ENCODE results near the gene FGF14.

The FGF14 gene

DNA sequence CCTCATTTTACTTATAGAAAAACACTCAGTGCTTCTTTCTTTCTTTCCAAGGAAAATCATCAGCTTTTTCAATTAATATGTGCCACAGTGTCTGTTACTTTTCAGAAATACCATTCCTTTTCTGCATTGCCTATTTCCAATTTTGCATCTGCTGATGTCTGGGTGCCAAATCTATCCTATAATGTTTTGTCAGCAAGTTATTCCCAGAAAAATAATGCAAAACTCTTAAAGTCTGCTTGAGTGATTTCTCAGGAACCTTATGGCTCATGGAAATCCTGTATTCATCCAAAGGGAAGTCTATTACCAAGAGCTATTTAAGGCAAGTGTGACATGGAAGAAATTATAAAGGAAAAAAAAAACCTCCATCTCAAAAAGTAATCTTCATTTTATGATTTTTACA lies 224.4 kb downstream of the FGF14 start:
- DNase-seq (ENCODE audit: low spot score) (no peak), ATAC-seq (ENCODE audit: low read depth) (no peak)
- H3K36me3 ChIP-seq (ENCODE audit: low read depth), result no peaks in the 10 kb centered on the region
- no peak overlapping the region for H3K4me3 ChIP-seq (ENCODE audit: severe bottlenecking)
- TF ChIP-seq CTCF (IDR thresholded peaks at IDR 0.05; ENCODE audit: poor library complexity, severe bottlenecking), result no peak
- no peaks in the 10 kb centered on the region for H3K4me1 ChIP-seq (ENCODE audit: insufficient read depth, poor library complexity, severe bottlenecking)
- no peaks in the 10 kb centered on the region for H3K27me3 ChIP-seq (ENCODE audit: insufficient read depth, poor library complexity, severe bottlenecking)
- H3K9me3 ChIP-seq (ENCODE audit: severe bottlenecking), result no peaks in the 10 kb centered on the region
- H3K27ac ChIP-seq (ENCODE audit: poor library complexity, severe bottlenecking), result no peak overlapping the region

DNA sequence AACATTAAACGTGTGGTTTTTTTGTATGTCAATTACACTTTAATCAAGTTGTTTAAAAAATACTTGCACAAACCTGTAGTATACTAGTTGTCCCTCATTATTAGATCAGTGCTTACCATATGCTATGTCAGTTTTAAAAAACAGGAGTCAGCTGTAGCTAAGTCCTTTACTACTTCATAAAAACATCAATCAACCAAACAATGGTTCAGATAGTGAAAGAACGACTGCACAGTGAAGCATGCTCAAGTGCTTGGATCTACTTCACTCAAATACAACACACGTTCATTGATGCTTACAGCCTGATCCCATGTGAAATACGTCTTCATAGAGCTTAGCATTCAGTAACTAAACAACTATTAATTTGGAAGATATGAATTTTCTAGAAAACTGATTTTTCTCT lies 225.0 kb downstream of the FGF14 start:
- Histone ChIP-seq H3K4me1 (ENCODE audit: insufficient read depth, poor library complexity, severe bottlenecking) (no peaks in the 10 kb centered on the region), H3K27me3 (ENCODE audit: insufficient read depth, poor library complexity, severe bottlenecking) (no peaks in the 10 kb centered on the region), H3K9me3 (ENCODE audit: severe bottlenecking) (no peaks in the 10 kb centered on the region), H3K27ac (ENCODE audit: poor library complexity, severe bottlenecking) (no peak overlapping the region), H3K4me3 (ENCODE audit: severe bottlenecking) (no peak overlapping the region), H3K36me3 (ENCODE audit: low read depth) (no peaks in the 10 kb centered on the region)
- ATAC-seq (ENCODE audit: low read depth) (no peak), DNase-seq (ENCODE audit: low spot score) (no peak)
- no peak for TF ChIP-seq CTCF (IDR thresholded peaks at IDR 0.05; ENCODE audit: poor library complexity, severe bottlenecking)

DNA sequence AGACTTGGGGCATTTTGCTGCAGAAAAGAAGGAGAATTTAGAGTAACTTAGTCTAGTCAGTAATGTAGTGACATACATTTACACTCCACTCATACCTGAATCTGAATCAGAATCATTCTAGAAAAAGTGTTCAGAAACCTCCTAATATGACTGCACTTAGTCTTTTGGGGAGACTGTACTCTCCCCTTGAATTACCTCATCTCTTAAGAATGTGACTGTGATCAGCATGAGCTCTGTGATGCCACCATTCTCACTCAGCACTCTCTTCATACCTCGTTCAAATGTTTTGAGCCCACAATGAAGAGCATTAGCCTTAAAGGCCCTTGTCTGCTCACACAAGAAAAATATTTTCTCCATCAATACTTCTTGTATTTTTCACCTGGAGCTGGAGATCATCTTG lies 229.4 kb downstream of the FGF14 start:
- Histone ChIP-seq H3K27ac (ENCODE audit: poor library complexity, severe bottlenecking) (no peak overlapping the region), H3K4me3 (ENCODE audit: severe bottlenecking) (no peak overlapping the region), H3K4me1 (ENCODE audit: insufficient read depth, poor library complexity, severe bottlenecking) (no peaks in the 10 kb centered on the region), H3K9me3 (ENCODE audit: severe bottlenecking) (no peaks in the 10 kb centered on the region), H3K27me3 (ENCODE audit: insufficient read depth, poor library complexity, severe bottlenecking) (no peaks in the 10 kb centered on the region), H3K36me3 (ENCODE audit: low read depth) (no peaks in the 10 kb centered on the region)
- no peak for ATAC-seq (ENCODE audit: low read depth)
- no peak for DNase-seq (ENCODE audit: low spot score)
- no peak for TF ChIP-seq CTCF (IDR thresholded peaks at IDR 0.05; ENCODE audit: poor library complexity, severe bottlenecking)

DNA sequence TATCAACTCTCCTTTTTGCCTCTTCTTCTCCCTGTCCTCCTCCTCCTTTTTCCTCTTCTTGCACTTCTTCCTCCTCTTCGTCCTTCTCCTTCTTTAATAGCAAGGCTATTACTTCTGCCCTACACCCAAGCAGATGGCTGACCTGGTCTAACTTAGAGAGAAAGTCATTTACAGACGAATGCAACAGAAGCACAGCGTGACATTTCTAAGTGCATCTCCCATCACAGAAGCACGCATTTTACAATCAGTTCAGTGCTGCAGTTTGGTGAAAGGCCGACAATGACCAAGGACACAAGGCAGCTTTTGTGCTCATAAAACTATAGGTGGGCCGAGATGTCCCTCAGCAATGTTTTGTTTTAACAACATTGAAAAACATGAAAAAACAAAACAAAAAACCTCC lies 231.5 kb downstream of the FGF14 start:
- Histone ChIP-seq H3K4me3 (ENCODE audit: severe bottlenecking) (no peak overlapping the region), H3K27me3 (ENCODE audit: insufficient read depth, poor library complexity, severe bottlenecking) (no peaks in the 10 kb centered on the region), H3K27ac (ENCODE audit: poor library complexity, severe bottlenecking) (no peak overlapping the region), H3K9me3 (ENCODE audit: severe bottlenecking) (no peaks in the 10 kb centered on the region), H3K4me1 (ENCODE audit: insufficient read depth, poor library complexity, severe bottlenecking) (no peaks in the 10 kb centered on the region), H3K36me3 (ENCODE audit: low read depth) (no peaks in the 10 kb centered on the region)
- TF ChIP-seq CTCF (IDR thresholded peaks at IDR 0.05; ENCODE audit: poor library complexity, severe bottlenecking), result no peak
- ATAC-seq (ENCODE audit: low read depth), result no peak
- no peak for DNase-seq (ENCODE audit: low spot score)

- no peak for TF ChIP-seq CTCF (IDR thresholded peaks at IDR 0.05; ENCODE audit: poor library complexity, severe bottlenecking)
- Histone ChIP-seq H3K27me3 (ENCODE audit: insufficient read depth, poor library complexity, severe bottlenecking) (no peaks in the 10 kb centered on the region), H3K9me3 (ENCODE audit: severe bottlenecking) (no peaks in the 10 kb centered on the region), H3K4me3 (ENCODE audit: severe bottlenecking) (no peak overlapping the region), H3K27ac (ENCODE audit: poor library complexity, severe bottlenecking) (no peak overlapping the region), H3K4me1 (ENCODE audit: insufficient read depth, poor library complexity, severe bottlenecking) (no peaks in the 10 kb centered on the region), H3K36me3 (ENCODE audit: low read depth) (no peaks in the 10 kb centered on the region)
- DNase-seq (ENCODE audit: low spot score) (no peak), ATAC-seq (ENCODE audit: low read depth) (no peak)
Observed at GRCh38 chr13:102169471-102170015, 232.3 kb downstream of the FGF14 start.
